Epithelial cell of proximal tubule (primary cell): ENCODE data around the gene CSPG4. TPM values are rescaled to one million over a fixed set of nuclear protein-coding genes. Genes with fewer than 3 reads are reported as not detected.
A peak's percentile ranks its signal among the peaks of the same experiment; 100 is the strongest.
"Not testable (repeated sequence)": the region's sequence is repeated elsewhere in the genome, so short reads cannot be mapped to it uniquely, and the experiment has no call there.

Source experiments
- DNase-seq: peaks from one replicate; pipeline ENCODE4 v3.0.0-alpha.2; 2011; ENCODE audit warnings: low read depth
- H3K4me3 ChIP-seq: 2 replicates; pipeline ENCODE4 v1.5.1; 2011; ENCODE audit warnings: low read depth, mild to moderate bottlenecking, low read length
- total RNA-seq: library from RNA; depleted of rRNA; stranded (reverse); fragments of >200 nt; gene quantifications from 2 replicates; pipeline ENCODE4 v1.2.3, GENCODE V29; 2015
- TF ChIP-seq, protein P1 (sequence below): conservative IDR thresholded peaks from 2 replicates; pipeline ENCODE4 v1.5.1; 2012; ENCODE audit warnings: low read depth, mild to moderate bottlenecking, low read length

CSPG4 gene
- total RNA-seq, 1 donor from 2014 or later: 2.1 TPM

DNA sequence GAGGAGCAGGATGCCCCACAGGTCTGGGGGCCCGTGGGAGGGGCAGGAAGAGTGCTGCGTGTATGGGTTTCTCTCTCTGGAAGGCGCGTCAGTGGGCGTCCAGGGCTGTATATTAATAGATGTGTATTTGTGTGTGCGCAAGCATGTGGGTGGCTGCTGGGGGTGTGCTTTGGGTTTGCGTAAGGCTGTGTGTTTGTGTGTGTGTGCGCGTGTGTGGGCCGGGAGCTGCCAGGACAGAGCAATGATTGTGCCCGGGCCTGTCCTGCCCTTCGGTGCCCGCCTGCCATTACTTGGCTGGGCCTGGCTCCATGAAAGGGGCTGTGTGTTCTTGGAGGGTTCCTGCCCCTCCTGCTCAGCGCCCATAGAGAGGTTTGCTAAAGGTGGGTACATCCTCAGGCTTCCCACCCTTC is 16.3 kb downstream of the CSPG4 start:
- no peak overlapping the region for H3K4me3 ChIP-seq
- TF ChIP-seq, protein P1, sequence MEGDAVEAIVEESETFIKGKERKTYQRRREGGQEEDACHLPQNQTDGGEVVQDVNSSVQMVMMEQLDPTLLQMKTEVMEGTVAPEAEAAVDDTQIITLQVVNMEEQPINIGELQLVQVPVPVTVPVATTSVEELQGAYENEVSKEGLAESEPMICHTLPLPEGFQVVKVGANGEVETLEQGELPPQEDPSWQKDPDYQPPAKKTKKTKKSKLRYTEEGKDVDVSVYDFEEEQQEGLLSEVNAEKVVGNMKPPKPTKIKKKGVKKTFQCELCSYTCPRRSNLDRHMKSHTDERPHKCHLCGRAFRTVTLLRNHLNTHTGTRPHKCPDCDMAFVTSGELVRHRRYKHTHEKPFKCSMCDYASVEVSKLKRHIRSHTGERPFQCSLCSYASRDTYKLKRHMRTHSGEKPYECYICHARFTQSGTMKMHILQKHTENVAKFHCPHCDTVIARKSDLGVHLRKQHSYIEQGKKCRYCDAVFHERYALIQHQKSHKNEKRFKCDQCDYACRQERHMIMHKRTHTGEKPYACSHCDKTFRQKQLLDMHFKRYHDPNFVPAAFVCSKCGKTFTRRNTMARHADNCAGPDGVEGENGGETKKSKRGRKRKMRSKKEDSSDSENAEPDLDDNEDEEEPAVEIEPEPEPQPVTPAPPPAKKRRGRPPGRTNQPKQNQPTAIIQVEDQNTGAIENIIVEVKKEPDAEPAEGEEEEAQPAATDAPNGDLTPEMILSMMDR: no peak
- DNase-seq: no peak

DNA sequence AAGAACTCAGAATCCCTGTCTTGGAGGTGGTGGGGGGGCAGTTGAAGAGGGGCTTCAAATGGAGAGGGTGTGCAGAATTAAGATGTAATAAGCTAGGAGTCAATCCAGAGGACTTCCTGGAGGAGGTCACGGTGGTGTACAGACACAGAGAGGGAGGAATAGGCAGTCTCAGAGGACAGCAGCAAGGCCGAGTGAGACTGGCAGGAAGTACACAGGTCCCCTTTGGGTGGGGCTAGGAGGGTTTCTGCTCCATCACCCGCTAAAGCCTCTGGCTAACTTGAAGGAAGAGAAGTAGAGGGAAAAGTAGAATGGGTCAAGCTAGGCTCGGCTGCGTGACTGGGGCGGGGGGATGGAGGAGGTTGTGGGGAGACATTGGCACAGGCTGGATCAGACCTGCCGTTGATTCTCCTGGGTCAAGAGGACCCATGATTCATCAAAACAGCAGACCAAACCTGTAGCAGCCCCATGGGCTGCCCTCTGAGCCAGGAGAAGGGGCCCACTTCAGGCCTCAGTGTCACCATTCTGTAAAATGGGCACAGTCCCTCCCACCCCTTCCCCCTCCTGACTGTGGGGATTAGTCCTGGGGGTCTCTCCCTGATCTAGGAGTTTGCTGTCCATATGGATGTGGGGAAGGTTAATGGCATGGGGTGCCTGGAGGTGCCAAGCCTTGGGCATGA is 16.9 kb downstream of the CSPG4 start:
- no peak overlapping the region for H3K4me3 ChIP-seq
- no peak for DNase-seq
- TF ChIP-seq, protein P1: no peak

DNA sequence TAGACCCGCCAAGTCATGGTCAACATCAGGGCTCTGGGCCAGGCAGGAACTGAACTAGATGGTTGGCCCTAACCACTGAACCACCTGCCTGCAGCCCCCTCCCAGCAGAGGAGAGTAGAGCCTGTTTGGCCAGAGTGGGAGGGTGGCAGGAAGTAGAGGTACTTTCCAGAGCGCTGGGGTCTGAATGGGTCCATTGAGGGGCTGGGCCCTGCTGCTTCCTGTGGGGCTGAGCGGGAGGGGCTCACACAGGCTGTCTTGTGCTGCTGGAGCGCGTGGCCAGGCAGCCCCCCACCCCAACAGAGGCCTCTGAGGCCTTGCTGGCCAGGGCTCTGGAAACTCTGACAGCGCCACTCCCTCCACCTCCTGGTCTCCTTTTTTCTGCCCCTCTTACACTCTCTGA is 17.4 kb downstream of the CSPG4 start:
- DNase-seq: no peak
- TF ChIP-seq, protein P1: no peak
- H3K4me3 ChIP-seq: no peak overlapping the region

DNA sequence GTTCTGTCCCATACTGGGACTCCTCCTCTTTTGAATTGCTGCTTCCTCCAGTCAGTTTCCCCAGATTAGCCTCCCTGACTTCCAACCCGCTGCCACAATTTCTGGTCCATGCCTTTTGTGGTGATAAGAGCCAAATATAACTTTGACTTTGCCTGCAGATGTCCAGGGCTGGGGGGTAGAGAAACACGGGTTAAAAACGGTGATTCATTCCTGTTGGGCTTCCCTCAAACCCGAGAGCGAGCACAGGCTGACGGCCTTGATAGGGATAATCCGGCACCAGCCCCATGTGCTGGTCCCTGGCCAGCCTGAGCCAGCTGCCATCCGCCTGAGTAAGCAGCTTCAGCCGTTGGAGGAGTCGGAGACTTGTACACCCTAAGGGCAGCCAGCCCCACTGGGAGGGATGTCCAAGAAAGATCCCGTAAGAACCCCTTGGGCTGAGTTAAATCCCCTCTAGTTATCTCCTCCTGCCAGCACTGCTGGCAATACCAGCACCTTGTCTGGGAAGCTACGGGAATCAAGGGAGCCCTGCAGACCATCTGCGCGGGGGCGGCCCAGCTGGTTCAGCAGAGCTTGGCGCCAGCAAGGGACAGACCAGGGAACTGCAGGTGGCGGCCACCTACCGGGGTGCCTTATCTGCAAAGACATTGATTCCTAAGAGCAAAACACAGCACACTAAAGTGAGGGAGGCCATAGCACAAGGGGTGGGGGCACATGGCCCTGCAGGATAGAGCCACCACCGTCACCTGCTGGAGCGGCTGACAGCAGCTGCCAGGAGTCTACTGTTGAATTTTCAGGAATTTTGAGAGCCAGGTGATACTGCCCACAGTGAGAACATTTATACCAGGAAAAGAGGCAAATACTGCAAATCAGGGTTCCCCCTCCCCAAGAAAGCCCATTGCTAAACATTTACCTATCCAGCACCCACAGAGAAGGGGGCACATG is 18.1 kb downstream of the CSPG4 start:
- H3K4me3 ChIP-seq: no peak overlapping the region
- TF ChIP-seq, protein P1: peak; percentile 35
- DNase-seq: peak; percentile 6

DNA sequence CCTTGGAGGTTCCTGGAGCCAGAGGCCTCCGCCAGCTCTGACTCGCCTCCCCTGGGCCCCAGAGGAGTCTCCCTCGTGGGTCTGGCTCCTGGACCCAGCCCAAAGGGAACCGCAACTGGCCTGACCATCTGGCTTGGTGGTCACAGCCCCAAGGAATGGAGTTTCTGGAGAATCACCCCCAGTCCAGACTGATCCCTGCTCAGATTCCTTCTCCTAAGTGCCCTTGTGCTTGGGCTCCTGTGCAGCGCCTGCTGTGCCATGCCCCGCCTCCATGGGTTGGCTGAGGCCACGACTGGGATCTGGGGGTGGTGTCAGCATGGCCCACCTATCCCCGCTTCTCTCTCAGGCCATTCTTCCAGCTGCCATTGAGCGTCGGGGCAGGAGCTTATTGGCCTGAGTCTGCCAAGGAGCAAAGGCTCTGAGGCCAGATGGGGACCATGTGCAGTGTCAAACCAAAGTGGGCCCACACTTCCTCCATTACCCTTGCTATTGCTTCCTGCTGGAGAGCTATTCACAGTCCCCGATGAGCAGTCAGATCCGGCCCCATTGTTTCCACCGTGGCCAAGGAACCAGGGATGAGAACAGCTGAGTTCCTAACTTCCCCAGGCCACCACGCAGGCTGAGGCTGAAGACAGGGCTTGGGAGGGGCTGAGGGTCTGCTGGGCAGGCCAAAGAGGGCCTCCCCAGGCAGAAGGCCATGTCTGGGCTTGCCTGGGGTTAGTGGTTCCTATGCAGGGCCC is 19.0 kb downstream of the CSPG4 start:
- no peak for DNase-seq
- TF ChIP-seq, protein P1: no peak
- H3K4me3 ChIP-seq: no peak overlapping the region

DNA sequence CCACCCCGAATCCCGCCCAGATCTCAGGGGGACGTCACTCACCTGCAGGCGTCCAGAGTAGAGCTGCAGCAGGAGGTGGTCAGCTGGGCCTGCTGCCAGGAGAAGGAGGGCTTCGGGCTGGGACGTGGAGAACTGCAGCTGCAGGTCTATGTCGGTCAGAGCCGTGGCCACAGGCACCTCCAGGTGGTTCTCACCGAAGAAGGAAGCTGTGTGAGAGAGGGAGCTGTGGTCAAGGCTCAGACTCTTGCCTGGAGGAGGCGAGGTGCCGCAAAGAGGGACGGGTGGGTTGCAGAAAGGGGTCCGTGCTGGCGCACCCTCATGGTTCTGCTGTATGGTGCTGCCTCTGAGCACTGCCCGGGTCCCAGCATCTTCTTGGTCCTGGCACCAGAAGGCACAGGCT is 19.6 kb downstream of the CSPG4 start:
- not testable (repeated sequence) for H3K4me3 ChIP-seq, DNase-seq

DNA sequence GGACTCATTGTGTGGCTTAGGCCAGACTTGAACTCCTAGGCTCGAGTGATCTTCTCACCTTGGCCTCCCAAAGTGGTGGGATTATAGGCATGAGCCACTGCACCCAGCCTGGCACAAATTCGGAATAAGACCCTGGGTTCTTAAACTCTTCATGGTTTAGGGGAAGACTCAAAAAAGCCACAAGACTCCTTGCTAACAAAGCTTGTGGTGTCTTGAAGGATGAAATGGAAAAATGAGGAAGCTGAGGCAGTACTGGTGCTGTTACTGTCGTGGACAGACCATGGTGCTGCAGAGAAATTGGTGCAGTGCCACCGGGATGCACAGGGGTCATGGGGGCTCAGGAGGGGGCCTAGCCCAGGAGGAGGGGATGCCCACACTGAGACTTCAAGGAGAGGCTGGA is 20.3 kb downstream of the CSPG4 start:
- not testable (repeated sequence) for H3K4me3 ChIP-seq, DNase-seq

DNA sequence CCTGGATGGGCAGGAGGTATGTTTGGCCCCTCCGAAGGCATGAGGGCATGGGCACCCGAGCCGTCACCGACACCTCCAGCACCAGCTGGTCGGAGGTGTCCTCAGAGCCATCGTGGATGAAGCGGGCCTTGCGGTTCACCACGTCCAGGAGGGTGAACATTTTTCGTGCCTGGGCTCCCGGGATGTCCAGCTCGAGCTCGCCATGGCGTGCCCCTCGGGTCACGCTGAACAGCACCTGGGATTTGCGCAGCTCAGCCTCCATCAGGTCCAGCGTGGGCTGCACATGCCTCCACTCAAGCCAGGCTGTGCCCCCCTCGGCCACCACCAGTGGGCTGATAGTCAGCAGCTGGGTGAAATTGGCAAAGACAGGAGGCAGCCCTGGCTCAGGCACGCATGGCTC is 23.2 kb downstream of the CSPG4 start:
- not testable (repeated sequence) for DNase-seq, H3K4me3 ChIP-seq
